ENCODE data around the gene HID1.
"Not testable (repeated sequence)": the region's sequence is repeated elsewhere in the genome, so short reads cannot be mapped to it uniquely, and the experiment has no call there.

HID1 gene

GRCh38 chr17:74972107-74972972 is at the start of gene HID1:
TSS of gene HID1 (minus strand) at chr17:74972759. CDS start at chr17:74972656, 103 bp downstream.
- peak; percentile 47 to 78 for DNase-seq

- DNase-seq: peak; percentile 43 to 48
Observed at GRCh38 chr17:75020331-75021110, 48.0 kb upstream of the HID1 start.

GRCh38 chr17:75019710-75020109 is 47.2 kb upstream of the HID1 start:
- peak; percentile 19 to 44 for DNase-seq

GRCh38 chr17:75019146-75019545 is 46.6 kb upstream of the HID1 start:
- peak in 1 of 2 donors; percentile 10 for DNase-seq

- DNase-seq: no peak
Observed at GRCh38 chr17:75013092-75013559, 40.6 kb upstream of the HID1 start.

GRCh38 chr17:75012346-75013091 is 40.0 kb upstream of the HID1 start, which contains the start of gene MRPL58:
TSS of gene MRPL58 (plus strand) at chr17:75012670. CDS start at chr17:75012687, 17 bp downstream.
- DNase-seq: peak; percentile 79 to 80

GRCh38 chr17:75012096-75012345 is 39.5 kb upstream of the HID1 start:
- no peak for DNase-seq

- peak; percentile 43 to 62 for DNase-seq
Observed at GRCh38 chr17:75011401-75012095, 39.0 kb upstream of the HID1 start.

GRCh38 chr17:75010683-75011400 is 38.3 kb upstream of the HID1 start:
- no peak for DNase-seq

- DNase-seq: no peak
Observed at GRCh38 chr17:75009139-75009724, 36.7 kb upstream of the HID1 start.

GRCh38 chr17:75008373-75008772 is 35.8 kb upstream of the HID1 start:
- DNase-seq: no peak

GRCh38 chr17:75006653-75007052 is 34.1 kb upstream of the HID1 start:
- no peak for DNase-seq

GRCh38 chr17:75006084-75006483 is 33.5 kb upstream of the HID1 start:
- not testable (repeated sequence) for DNase-seq

- no peak for DNase-seq
Observed at GRCh38 chr17:75005291-75005690, 32.7 kb upstream of the HID1 start.

GRCh38 chr17:75004371-75004770 is 31.8 kb upstream of the HID1 start:
- DNase-seq: no peak

GRCh38 chr17:75003957-75004355 is 31.4 kb upstream of the HID1 start:
- no peak for DNase-seq

GRCh38 chr17:75003070-75003956 is 30.8 kb upstream of the HID1 start:
- DNase-seq: no peak

- no peak for DNase-seq
Observed at GRCh38 chr17:75001915-75002843, 29.6 kb upstream of the HID1 start.

GRCh38 chr17:74999523-74999922 is 27.0 kb upstream of the HID1 start:
- no peak for DNase-seq
